Mucosa of stomach (tissue), 1 donor: Measurements from ENCODE around the gene ATP12A.

Experiments
- H3K27me3 ChIP-seq: one replicate; pipeline ENCODE4 v1.7.0; 2013; ENCODE audit warnings: mild to moderate bottlenecking, low read length; ENCODE audit not compliant: control insufficient read depth, insufficient read depth
- H3K36me3 ChIP-seq: one replicate; pipeline ENCODE4 v1.7.0; 2013; ENCODE audit warnings: low read length; ENCODE audit not compliant: control insufficient read depth, insufficient read depth
- H3K4me1 ChIP-seq: one replicate; pipeline ENCODE4 v1.7.0; 2013; ENCODE audit warnings: mild to moderate bottlenecking, low read length; ENCODE audit not compliant: control insufficient read depth, insufficient read depth
- H3K4me3 ChIP-seq: one replicate; pipeline ENCODE4 v1.7.0; 2013; ENCODE audit warnings: low read length
- H3K9ac ChIP-seq: one replicate; pipeline ENCODE4 v1.7.0; 2013; ENCODE audit warnings: mild to moderate bottlenecking, low read length, moderate library complexity
- H3K9me3 ChIP-seq: one replicate; pipeline ENCODE4 v1.7.0; 2013; ENCODE audit warnings: mild to moderate bottlenecking, low read length, moderate library complexity; ENCODE audit not compliant: control insufficient read depth
- donor health status: Pancreatic carcinoma.

ATP12A gene

DNA sequence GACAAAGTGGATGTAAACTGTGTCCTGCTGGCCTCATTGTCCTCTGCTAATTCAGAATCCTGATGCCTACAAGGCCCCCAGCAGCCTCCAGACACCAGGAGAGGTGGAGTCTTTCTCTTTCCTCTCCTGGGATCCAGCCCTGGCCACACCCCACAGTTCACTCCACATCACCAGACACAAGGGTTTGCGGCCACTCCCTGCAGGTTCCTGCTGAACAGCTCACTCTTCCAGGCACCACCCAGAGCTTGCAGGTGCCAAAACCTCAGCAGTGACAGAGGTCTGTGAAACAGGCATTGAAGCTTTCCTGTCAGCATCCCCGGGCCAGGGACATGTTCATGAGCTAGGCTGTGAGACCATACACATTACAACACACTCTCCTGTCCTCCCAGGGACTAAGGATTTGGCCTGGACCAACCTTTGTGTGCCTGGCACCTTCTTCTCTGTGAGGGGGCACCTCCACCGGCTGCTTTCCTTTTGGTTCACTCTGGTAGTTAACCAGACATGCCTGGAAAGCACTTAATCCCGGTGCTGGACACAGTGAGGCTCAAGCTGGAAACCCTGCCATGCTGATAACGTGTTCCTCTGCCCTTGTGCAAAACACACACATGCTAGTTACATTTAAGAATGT is 11.1 kb upstream of the ATP12A start:
- Histone ChIP-seq H3K9ac (no peak overlapping the region), H3K4me1 (peaks cover 10% of the 10 kb centered on the region), H3K27me3 (no peaks in the 10 kb centered on the region), H3K9me3 (no peaks in the 10 kb centered on the region), H3K4me3 (no peak overlapping the region), H3K36me3 (no peaks in the 10 kb centered on the region)

DNA sequence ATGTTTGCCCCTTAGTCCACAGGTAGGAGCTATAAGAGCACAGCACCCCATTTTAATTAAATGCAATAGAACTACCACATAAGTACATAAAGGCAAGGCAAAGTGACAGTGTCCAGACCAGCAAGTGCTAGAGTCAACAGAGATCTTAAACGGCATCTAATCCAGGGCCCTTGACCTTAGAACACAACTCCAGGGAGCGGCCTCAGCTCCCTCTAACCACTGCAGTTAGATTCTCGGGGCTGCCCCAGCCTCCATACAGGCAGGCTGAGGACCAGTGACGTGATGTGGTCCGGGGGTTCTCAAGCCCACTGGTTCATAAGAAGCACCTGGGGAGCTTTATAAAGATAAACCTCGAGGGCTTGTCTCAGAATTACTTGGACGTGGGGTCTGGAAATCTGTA is 10.0 kb upstream of the ATP12A start:
- Histone ChIP-seq H3K4me3 (no peak overlapping the region), H3K4me1 (peaks cover 10% of the 10 kb centered on the region), H3K9me3 (no peaks in the 10 kb centered on the region), H3K9ac (no peak overlapping the region), H3K27me3 (no peaks in the 10 kb centered on the region), H3K36me3 (no peaks in the 10 kb centered on the region)

DNA sequence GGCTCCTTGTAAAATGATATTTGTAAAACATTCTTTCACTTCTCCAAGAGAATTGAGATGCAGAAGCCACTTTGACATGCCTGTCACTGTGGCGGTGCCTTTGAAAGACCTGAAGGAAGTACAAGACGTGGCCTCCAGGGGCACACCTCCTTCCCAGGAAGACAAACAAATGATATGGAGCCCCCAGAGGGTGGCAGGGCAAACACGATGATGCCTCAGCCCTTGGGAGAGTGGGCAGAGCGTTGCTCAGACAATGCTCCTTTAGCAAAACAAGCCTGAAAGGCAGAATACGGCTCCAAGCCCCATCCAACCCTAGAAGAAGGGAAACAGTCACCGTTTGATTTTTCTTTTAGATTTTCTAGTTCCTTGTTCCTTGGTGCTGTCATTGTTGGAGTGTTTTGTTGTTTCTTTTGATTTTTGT is 9.2 kb upstream of the ATP12A start:
- H3K4me3 ChIP-seq = no peak overlapping the region
- H3K36me3 ChIP-seq = no peaks in the 10 kb centered on the region
- no peaks in the 10 kb centered on the region for H3K27me3 ChIP-seq
- no peak overlapping the region for H3K9ac ChIP-seq
- peaks cover 10% of the 10 kb centered on the region for H3K4me1 ChIP-seq
- no peaks in the 10 kb centered on the region for H3K9me3 ChIP-seq

DNA sequence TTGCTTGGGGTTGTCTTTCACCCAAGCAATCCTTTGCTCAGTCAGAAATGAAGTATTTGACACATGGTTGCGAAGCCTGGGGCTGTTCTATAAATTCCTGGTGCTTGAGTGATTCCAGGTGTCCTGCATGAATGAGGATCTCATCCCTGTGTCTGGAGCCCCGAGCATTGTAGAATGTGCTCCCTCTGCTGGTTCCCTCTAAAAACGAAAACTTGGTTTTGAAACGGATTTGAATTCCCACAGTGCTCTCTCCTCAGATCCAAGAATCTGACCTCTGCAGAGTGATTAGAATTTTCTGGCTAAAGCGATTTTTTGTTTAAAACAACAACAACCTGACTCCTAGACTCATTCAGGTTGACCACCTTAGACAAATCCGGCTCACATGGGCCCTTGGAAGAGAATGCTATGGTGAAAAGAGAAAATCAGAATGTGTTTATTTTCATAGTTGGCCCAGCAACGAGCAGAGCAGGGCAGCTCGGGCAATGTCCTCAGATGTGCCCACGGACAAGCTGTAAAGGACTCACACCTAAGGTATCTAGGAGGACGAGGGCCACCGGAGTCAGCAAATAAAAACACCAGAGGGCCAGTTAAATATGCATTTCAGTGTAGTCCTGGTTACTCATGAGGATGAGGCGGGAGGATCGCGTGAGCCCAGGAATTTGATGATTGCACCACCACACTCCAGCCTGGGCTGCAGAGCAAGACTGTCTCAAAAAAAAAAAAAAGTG is 8.7 kb upstream of the ATP12A start:
- Histone ChIP-seq H3K36me3 (no peaks in the 10 kb centered on the region), H3K9ac (no peak overlapping the region), H3K4me1 (peaks cover 10% of the 10 kb centered on the region), H3K4me3 (no peak overlapping the region), H3K27me3 (no peaks in the 10 kb centered on the region), H3K9me3 (no peaks in the 10 kb centered on the region)

DNA sequence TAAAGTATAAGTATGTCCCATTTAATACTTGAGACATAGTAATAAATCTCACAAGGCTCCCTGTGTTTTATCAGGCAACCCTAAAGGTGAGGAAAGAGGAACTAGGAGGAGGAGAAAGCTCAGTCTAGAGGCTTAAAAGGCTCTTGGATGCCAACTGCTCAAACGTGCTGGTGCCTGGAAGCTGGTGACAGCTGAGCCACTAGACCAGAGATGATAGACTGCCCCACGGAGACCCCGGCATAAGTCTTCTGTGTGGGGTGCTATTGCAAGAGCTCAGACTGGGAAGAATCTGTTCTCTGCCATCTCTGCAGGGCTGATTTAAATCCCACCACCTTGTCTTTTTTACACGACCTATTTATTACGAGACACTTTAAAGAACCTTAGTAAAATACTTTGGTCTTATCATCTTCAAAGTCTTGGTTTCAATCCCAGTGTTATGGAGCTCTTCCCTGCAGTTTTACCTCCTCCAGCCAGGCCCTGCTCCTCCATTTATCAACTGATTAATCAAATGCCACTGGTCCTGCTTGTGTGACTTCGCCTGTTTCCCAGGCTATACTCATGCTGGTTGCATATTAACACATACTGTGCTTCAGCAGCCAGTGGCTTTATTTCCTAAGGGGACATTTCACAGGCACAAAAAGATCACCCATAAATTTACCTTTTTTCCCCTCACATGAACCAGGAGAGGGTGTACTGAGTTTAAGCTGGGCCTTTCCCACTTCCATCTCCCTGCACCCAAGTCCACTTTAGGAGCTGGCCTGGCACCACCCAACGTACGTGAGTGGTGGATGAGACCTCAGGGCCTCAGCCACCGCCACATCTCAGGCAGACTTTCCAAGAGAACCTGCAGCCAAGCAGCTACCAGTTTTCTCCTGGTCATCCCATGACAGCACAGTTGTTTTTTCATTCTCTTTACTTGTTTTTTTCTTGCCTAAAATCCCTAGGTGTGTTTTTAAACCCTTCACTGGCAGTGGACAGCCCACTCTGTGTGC is 7.8 kb upstream of the ATP12A start:
- no peak overlapping the region for H3K4me3 ChIP-seq
- peaks cover 10% of the 10 kb centered on the region for H3K4me1 ChIP-seq
- peaks cover 3% of the 10 kb centered on the region for H3K27me3 ChIP-seq
- H3K9ac ChIP-seq = no peak overlapping the region
- H3K9me3 ChIP-seq = no peaks in the 10 kb centered on the region
- no peaks in the 10 kb centered on the region for H3K36me3 ChIP-seq

DNA sequence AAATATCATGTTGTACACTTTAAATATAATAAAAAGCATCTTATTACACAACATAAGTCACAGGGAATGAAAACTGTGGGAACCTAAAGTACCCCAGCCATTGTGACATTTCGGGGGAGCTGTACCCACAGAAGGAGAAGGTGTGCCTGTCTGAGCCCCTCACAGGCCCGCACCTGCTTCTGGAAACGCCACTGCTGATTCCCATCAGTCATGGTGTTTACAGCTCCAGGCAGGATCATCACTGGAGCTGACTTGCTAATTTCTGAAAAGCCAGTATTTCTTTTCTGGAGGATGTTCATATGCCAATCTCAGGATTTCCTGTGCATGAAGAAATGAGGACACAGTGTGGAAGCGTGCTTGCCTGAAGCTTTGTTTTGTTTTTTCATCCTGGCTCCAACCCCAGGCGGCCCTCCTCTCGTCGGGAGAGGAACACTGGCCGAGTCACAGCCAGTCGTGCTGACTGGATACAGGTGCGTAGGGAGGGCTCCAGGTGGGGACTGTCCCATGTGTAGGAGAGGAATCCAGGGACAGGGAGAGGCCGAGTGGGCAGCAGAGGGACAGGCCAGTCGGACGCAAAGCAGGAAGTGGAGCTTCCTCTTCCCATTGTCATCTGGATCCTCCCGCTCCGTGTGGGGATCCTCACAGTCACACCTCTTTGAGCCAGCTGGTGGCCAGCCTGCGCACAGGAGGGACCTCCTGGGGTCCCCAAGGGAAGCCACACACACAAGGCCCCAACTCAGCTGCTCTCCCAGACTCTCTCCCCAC is 4.2 kb upstream of the ATP12A start:
- peaks cover 16% of the 10 kb centered on the region for H3K27me3 ChIP-seq
- peaks cover 7% of the 10 kb centered on the region for H3K4me1 ChIP-seq
- no peak overlapping the region for H3K4me3 ChIP-seq
- no peak overlapping the region for H3K9ac ChIP-seq
- no peaks in the 10 kb centered on the region for H3K9me3 ChIP-seq
- no peaks in the 10 kb centered on the region for H3K36me3 ChIP-seq

DNA sequence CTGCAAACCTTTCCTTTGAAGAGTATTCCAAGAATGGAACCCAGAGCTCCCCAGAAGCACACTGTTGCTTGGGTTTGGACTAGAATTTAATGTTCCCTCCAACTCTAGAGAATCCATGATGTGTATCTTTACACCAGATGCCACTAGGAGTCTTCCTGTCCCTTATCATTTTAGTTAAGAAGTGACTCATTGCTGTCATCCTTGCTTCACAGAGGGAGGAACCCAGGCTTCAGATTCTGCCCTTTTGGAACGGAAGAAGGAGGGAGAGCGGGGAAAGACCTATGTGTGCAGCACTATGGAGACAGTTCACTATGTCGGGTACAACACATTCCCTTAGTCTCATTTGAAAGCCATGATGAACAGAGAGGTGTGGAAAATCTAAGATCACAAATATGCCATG is 2.1 kb upstream of the ATP12A start:
- Histone ChIP-seq H3K36me3 (no peaks in the 10 kb centered on the region), H3K9me3 (no peaks in the 10 kb centered on the region), H3K4me1 (no peaks in the 10 kb centered on the region), H3K4me3 (no peak overlapping the region), H3K9ac (no peak overlapping the region), H3K27me3 (peaks cover 32% of the 10 kb centered on the region)

DNA sequence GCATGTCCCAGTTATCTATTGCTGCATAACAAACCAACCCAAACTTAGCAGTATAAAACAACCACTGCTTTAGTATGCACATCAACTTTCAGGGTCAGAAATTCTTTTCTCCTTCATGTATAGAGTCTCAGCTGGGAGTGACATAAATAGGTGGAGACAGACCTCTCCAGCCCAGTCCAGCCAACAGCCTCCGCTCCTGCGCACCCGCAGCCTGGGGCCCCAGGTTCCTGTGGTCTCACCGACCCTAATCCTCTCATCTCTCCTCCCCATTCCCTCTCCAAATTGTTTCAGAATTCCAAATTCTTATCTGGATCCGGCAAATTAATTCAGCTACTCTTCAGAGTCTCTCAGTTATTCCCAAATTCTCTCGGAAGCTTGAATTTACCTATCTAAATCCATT is 522 bp upstream of the ATP12A start:
- Histone ChIP-seq H3K36me3 (no peaks in the 10 kb centered on the region), H3K4me3 (no peak overlapping the region), H3K27me3 (peaks cover 32% of the 10 kb centered on the region)

DNA sequence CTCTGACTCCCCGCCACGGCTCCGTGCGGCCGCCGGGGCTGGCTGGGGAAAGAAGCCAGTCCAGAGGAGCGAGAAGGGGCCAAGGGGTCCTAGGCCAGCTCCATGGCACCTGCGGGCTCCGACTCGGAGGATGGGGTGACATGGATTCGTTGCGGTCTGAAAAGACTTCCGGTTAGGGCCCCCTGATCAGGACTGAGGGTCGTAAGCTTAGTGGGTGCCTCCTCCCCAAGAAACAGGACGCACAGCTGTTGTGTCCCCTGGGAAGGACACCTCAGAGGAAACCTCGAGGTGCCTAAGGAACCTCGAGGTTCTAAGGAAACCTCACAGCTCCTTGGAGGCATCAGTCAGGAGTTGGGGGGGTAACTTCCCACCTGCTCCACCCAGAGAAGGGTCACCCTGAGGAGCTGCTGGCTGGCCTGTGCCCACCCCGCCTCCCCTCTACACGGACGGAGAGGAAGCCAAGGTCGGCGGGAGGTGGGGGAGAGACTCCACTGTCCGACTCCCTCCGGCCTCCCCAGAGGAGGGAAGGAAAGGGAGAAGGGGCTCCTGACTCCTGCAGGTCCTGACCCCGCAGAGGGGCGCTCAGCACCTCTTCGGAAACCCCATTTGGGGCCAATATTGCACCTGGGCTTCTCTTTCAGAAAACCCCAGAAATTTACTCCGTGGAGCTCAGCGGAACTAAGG is 855 bp downstream of the ATP12A start:
- Histone ChIP-seq H3K9ac (no peak overlapping the region), H3K27me3 (peaks cover 35% of the 10 kb centered on the region), H3K4me1 (no peaks in the 10 kb centered on the region), H3K9me3 (no peaks in the 10 kb centered on the region), H3K36me3 (no peaks in the 10 kb centered on the region), H3K4me3 (peak overlapping the region; percentile 14)

More for the DNA sequence above, 522 bp upstream of the ATP12A start:
- Histone ChIP-seq H3K9ac (no peak overlapping the region), H3K9me3 (no peaks in the 10 kb centered on the region), H3K4me1 (no peaks in the 10 kb centered on the region)

DNA sequence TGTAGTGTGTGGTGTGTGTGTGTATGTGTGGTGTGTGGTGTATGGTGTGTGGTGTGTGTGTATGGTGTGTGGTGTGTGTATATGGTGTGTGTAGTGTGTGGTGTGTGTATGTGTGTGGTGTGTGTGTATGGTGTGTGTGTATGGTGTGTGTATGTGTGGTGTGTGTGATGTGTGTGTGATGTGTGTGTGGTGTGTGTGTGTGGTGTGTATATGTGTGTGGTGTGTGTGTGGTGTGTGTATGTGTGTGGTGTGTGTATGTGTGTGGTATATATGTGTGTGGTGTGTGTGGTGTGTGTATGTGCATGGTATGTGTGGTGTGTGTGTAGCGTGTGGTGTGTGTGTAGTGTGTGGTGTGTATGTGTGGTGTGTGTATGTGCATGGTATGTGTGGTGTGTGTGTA is 1.7 kb downstream of the ATP12A start:
- Histone ChIP-seq H3K9ac (no peak overlapping the region), H3K4me1 (no peaks in the 10 kb centered on the region), H3K36me3 (no peaks in the 10 kb centered on the region), H3K9me3 (no peaks in the 10 kb centered on the region), H3K4me3 (no peak overlapping the region), H3K27me3 (peaks cover 35% of the 10 kb centered on the region)

DNA sequence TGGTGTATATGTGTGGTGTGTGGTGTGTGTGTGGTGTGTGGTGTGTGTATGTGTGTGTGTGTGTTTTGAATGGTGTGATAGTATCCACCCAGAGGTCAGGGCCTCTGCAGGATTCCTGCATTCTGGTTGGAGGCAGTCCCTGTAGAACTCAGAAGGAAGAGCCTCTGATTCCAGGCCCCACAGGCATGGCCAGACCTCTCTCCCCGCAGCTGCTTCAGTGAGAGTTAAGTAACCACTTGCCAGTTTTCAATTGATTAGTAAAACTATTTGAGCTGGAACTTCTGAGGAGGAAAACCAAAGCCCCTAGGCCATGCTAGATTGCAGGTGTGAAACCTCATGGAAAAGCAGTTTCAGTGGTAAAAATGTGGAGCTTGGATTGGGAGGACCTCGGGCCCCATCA is 2.1 kb downstream of the ATP12A start:
- Histone ChIP-seq H3K9ac (no peak overlapping the region), H3K27me3 (peaks cover 33% of the 10 kb centered on the region)

More for the DNA sequence above, 2.1 kb downstream of the ATP12A start:
- Histone ChIP-seq H3K9me3 (no peaks in the 10 kb centered on the region), H3K36me3 (no peaks in the 10 kb centered on the region), H3K4me3 (no peak overlapping the region), H3K4me1 (no peaks in the 10 kb centered on the region)
